ENCODE results near the gene CCDC88A.
"Not testable (repeated sequence)": the region's sequence is repeated elsewhere in the genome, so short reads cannot be mapped to it uniquely, and the experiment has no call there.

The CCDC88A gene

DNA sequence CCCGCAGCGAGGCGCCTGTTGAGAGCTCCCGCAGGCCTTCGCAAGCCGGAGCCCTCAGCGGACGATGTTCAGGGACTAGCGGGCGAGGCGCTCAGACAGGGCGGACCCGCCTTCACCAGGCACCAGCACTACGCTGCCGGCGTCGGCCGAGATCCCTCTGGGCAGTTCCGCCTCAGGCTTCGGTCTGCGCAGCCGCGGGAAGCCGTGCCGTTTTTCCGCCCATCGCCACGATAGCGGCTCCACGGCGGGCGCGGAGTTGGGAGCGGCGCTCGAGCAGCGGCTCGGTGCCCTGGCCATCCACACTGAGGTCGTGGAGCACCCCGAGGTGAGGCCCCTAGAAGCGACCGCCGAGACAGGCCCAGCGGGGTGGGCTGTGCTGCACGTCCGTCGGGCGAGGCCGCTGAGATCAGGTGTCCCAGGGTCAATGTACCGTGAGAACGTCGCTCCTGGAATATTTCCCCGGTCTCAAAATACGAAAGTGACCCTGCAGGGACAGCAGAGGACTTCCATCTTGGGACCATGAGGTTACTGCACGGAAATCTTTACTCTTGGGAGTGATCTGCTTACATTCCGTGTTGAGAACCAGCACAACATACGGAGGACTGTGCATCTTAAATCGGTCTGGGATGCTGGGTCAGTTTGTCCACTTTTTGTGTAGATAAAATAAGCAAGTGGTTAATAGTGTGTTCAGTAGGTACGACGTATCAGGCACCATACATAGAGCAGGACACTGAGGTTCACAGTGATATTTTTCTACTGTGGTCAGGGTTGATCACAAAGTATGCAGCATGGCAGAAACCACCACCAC lies 137.3 kb downstream of the CCDC88A start:
- peak; percentile 86 to 88 for DNase-seq

DNA sequence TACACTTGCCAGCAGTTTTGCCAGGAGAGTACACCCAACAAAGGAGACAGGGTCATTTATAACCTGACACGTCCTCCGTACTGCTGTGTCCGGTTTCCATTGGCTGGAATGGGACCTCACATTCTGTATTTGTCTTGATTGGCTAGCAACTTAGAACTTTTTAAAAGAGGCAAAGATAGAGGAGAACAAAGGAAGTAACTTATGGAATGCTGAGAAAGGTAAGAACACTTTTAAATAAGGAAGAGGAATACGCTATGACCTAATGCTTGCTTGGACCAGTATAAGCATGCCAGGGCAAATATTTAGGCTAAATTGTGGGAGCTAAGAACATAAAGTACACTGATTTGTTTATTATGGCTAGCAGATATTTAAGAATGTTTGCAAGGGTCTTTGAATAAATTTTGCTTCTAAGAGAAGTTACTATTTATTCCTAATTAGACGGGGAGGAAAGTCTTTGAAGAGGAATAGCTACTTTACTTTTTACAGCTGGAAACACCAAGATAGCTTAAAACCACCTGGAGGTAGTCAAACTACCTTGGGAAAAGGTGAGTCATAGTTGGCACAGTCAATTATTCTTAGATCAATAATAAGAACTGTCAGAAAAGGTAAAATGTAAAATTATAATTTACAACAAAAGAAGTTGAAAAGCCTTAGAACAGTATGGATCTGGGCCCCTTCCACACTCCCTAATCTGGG lies 138.7 kb downstream of the CCDC88A start:
- DNase-seq, result not testable (repeated sequence)

DNA sequence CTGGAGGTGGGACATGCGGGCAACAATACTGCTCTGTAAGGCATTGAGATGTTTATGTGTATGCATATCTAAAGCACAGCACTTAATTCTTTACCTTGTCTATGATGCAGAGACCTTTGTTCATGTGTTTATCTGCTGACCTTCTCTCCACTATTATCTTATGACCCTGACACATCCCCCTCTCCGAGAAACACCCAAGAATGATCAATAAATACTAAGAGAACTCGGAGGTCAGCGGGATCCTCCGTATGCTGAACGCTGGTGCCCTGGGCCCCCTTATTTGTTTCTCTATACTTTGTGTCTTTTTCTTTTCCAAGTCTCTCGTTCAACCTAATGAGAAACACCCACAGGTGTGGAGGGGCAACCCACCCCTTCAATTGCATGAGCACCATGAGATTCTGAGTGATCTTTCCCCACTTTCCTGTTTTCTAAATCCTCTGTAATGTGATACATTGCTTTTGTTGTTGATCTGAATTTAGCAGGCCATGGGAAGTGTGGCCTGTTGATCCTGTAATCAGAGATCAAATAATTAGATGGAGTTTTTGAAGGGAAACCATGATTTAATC lies 139.7 kb downstream of the CCDC88A start:
- not testable (repeated sequence) for DNase-seq

DNA sequence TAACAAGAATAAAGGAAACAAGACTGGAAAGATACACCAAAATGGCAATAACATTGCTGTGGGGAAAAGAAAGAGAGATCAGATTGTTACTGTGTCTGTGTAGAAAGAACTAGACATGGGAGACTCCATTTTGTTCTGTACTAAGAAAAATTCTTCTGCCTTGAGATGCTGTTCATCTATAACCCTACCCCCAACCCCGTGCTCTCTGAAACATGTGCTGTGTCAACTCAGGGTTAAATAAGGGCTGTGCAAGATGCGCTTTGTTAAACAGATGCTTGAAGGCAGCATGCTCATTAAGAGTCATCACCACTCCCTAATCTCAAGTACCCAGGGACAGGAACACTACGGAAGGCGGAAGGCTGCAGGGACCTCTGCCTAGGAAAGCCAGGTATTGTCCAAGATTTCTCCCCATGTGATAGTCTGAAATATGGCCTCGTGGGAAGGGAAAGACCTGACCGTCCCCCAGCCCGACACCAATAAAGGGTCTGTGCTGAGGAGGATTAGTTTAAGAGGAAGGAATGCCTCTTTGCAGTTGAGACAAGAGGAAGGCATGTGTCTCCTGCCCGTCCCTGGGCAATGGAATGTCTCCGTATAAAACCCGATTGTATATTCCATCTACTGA lies 140.3 kb downstream of the CCDC88A start:
- peak; percentile 21 to 41 for DNase-seq

DNA sequence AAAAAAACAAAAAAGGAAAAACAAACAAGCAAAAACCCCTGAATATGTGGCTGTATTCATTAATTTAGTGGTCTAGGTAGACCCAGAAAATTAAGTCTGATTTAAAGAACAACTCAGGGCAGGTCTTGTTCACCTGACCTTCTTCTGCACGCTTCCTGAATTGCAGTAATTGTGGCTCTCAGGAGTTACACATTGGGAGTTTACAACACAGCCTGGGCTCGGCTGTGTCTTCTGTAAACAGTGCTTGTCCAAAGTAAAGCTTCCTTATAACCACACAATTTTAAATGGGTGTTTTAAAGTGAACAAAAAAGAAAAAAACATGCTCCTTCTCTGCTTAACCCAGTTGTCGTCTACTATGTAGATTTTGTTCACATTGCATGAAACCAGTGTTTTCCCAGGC lies 142.3 kb downstream of the CCDC88A start:
- no peak for DNase-seq

DNA sequence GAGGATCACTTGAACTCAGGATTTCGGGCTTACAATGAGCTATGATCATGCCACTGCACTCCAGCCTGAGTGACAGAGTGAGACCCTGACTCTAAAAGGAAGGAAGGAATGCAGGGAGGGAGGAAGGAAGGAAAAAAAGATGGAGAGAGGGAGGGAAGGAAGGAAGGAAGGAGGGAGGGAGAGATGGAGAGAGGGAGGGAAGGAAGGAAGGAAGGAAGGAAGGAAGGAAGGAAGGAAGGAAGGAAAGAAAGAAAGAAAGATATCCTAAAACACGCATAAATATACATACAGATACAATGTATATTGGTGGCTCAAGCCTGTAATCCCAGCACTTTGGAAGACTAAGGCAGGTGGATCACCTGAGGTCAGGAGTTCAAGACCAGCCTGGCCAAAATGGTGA lies 145.3 kb downstream of the CCDC88A start:
- not testable (repeated sequence) for DNase-seq

DNA sequence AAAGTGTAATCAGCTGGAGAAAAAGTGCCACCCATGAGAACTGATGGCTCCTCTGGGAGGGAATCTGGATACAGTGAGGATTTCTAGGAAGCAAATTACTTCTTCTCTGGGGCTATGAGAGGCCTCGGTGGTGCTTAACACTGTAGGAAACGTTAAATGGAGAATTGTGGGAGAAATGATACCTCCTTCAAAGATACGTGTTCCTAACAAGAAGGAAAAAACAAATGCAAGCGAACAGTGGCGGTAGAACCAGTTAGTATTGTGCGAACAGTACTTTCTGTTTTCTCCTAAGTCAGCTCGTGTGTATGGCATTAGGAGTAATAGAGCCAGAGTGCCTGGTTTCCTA lies 150.0 kb downstream of the CCDC88A start:
- DNase-seq, result no peak

DNA sequence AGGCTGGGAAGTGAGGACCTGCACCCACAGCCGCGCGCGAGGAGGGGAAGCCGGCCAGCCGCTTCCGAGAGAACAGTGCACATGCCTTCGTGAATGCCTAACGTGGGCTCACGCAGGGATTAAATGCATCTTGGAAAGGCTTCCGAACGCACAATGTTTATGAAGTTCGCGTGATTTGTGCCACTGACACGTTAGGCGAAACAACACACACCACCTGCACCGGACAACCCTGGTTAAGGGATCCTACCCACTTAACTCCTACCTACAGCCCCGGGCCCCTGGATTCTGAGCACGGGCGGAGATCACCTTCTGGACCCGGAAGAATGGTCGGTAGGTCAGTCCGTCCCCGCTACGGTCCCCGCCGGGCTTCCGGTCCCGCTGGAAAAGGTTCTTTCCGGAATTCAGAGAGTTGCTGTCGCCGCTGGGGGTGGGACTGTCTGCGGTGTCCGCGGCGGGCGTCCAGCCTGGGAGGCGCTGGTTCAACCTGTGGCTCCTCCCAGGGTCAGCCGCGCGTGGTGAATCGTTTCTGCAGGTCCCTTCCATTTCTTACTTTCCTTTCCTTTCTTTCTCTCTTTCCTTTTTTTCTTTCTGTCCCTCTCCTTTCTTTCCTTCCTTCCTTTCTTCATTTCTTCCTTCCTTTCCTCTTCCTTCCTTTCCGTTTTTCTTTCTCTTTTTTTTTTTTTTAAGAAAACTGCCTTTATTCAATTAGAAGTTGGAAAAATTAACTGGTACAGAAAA lies 150.6 kb downstream of the CCDC88A start, which contains the start of gene MTIF2:
Gene MTIF2, minus strand, starts transcription at position 325 of the 738 bp plus-strand sequence. CDS start 5,373 bp downstream, outside the sequence.
- DNase-seq, result peak; percentile 91 to 98

DNA sequence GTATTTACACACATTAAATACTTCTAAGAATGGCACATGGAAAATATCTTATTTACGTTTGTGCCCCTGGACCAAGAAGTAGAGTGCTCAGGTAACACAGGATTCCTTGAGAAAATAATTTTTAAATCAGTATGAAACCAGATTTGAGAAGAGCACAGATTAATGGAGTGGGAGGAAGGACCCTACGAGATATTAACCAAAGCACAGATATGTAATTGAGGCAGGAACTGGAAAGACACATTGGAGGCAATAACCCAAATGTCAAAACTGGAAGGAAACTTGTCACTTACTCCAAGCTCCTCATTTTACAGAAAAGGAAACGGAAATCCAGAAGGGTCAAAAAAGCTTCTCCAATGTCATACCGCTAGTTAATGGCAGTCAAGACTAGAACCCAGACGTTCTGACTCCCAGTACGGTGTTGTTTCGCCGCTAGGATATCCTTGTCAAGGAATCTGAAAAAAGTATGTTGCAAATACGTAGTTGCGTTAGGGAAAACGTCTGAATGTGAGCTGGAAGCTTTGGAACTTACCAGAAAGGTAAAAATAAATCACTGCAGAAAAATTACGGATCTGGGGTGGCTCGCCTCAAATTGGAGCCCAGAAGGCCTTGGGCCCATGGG lies 151.3 kb downstream of the CCDC88A start:
- no peak for DNase-seq

DNA sequence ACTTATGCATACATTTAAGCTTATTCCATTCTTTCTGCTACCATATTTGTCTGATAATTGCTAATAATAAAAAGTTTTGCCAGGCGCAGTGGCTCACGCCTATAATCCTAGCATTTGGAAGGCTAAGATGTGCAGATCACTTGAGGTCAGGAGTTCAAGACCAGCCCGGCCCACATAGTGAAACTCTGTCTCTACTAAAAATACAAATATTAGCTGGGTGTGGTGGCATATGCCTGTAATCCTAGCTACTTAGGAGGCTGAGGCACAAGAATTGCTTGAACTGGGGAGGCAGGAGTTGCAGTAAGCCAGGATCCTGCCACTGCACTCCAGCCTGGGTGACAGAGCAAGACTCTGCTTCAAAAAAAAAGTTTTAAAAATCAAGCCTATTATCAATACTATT lies 160.1 kb downstream of the CCDC88A start:
- not testable (repeated sequence) for DNase-seq

DNA sequence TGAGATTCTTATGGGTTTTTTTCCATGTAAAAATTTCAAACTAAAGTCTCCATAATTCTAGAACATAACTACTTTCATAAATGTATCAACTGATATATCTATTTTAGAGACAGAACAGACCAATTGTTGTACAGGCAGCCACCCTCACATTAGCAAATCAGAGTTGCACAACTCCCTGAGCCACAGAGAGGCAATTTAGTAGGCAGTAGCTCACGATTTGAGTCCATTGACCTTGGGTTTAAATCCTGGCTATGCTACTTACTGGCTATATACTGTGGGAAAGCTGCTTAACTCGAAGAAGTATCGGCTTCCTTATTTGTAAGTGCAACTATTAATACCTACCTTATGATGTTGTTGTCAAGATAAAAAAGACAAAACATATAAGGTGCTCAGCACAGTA lies 166.8 kb downstream of the CCDC88A start:
- DNase-seq, result no peak

DNA sequence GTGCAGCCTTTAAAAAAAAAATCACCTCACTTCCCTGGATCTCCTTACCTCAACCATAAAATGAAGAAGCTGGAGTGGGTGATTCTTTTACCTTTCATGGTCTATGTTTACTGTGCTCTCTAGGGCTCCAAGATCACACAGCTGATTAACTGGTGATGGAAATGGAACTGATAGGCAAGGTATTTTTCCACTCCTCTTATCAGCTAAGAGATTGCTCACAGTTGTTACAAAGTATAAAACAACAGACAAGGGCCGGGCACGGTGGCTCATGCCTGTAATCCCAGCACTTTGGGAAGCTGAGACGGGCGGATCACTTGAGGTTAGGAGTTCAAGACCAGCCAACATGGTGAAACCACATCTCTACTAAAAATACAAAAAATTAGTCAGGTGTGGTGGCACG lies 172.6 kb downstream of the CCDC88A start:
- DNase-seq, result no peak

DNA sequence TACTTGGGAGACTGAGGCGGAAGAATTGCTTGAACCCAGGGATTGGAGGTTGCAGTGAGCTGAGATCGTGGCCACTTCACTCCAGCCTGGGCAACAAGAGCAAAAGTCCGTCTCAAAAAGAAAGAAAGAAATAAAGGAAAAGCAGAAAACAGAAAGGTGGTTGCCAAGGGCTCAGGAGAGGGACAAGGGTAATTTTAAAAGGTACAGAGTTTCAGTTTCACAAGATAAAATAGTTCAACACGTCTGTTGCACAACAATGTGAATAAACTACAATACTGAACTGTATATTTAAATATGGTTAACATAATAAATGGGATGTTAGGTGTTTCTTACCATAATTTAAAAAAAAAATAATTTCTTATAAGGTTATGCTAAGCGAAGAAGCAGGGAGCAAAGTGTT lies 174.2 kb downstream of the CCDC88A start:
- DNase-seq, result no peak

DNA sequence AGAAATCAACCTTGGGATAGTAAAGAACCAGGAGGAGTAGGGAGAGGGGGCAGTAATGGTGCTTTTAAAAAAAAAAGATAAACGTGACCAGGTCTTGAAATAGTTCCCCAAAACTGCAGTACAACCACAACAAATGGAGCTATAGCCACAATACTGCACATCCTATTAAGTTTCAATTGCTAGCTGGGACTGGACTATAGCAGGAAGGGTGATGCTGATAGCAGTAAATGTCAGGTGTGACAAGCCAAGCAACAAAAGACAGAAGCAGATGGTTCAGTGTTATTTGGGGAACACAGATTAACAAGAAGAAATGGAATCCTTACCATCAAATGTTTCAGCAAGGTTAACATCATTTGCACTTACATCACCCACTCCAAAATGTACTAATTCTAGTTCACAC lies 177.0 kb downstream of the CCDC88A start:
- DNase-seq, result no peak

DNA sequence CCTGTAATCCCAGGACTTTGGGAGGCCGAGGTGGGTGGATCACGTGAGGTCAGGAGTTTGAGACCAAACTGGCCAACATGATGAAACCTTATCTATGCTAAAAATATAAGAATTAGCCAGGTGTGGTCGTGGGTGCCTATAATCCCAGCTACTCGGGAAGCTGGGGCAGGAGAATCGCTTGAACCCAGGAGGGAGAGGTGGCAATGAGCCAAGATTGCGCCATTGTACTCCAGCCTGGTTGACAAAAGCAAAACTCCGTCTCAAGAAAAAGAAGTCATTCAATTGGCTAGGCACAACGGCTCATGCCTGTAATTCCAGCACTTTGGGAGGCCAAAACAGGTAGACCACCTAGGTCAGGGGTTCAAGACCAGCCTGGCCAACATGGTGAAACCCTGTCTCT lies 178.1 kb downstream of the CCDC88A start:
- not testable (repeated sequence) for DNase-seq

DNA sequence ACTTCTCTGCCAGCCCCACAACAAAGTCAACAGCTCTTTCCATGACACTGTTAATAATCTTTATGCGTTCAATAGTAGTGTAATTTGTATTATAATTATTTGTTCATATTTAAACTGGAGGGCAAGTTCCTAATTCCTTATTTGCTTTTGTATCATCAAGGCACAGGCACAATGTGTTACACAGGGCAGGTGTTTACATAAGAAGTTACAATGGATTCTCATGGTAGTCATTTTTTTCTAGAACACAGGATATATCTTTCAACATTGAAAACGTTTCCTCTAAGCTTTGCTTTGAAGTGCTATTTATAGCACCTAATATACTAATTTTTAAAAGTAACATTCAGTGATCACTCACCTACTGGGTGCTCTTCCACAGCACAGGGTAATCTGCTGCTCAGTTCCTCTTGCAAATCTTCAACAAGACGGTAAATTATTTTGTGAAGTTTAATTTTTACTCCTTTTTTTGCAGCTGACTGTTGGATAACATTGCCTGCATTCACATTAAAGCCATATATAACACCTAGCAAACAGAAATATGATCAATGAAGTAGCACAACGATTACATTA lies 179.9 kb downstream of the CCDC88A start:
- no peak for DNase-seq
